Fibroblast of skin of left biceps (primary cell): ENCODE results near the gene HSBP1.

Source experiments
- DNase-seq, 2 experiments: peaks; one replicate each; pipeline ENCODE4 v3.0.0-alpha.2; 2013; ENCODE audit warnings: low read depth in 2 of 2

Gene HSBP1

DNA sequence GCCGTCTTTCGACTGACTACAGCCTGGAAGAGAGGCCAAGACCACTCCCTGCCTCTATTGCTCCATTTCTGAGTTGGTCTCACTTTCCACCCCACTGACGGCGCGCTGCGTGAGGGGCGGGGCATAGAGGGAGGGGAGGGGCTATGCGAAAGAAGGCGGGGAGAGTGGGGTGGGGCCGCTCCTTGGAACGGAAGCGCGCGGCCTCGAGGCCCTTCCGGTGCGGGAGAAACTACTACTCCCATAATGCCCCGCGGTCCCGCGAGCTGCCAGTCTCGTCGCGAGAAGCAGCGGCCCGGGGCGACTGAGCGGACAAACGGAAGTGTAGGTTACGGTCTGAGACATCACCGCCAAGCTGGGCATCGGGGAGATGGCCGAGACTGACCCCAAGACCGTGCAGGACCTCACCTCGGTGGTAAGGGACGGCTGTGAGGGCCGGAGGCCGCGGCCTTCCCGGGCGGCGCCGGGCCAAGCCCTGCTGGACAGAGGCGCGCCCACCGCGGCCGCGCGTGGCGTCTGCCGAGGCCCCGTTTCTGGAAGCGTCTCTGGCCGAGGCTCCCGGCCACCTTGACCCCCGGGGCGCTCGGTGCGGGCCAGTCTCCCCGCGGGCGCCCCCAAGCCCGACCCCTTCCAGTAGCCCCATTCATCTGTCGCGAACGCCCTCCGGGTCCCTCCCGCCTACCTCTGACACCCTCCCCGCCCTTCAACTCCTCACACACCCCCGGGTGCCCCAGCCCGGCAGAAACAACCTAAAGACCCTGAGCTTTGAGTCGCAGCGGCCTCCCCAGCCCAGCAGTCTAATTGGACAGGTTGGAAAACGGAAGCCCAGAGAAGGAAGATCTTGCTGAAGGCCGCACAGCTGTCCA is at the start of gene HSBP1:
HSBP1 (plus strand) TSS at position 269 of the 863 bp plus-strand sequence; CDS start at position 368, 99 bp downstream.
- DNase-seq, result peak; percentile 69 to 76

DNA sequence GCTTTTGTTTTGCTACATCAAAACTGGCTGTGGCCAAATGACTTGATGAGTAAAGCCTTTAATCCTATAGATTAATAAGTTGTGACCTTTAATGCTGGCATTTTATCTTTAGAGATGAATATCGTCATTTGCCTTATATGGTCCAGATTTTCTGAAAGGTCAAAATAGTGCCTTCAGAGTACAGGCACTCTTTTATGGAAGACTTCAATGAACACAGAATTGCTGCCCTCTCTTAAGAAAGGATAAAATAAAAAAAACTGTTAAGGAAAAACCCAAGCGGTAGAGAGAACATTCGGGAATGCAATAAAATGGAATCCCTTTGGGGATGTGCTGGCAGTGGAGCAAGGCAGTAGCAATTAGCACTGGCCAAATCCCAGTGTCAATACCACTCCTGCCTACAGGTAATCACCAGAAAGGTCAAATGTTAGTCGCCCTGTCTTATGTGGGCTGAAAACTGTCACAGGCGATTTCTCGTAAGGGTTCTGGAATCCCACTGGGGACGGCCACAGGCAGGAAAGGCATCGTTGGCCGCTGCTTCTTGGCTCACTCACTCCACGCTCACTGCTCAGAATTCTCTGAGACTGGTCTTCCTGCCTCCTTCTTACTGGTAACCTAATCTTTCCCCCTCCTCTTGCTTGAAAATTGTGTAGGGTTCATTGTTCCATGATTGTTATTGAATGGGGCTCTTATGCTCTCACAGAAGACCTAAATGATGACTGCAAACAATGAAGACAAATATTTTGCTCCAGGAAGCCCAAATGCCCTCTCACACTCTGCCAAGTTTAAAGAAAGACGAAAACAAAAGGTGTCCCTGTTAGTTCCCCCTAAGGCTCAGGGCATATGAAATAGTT is 45.4 kb upstream of the HSBP1 start:
- DNase-seq, result no peak

DNA sequence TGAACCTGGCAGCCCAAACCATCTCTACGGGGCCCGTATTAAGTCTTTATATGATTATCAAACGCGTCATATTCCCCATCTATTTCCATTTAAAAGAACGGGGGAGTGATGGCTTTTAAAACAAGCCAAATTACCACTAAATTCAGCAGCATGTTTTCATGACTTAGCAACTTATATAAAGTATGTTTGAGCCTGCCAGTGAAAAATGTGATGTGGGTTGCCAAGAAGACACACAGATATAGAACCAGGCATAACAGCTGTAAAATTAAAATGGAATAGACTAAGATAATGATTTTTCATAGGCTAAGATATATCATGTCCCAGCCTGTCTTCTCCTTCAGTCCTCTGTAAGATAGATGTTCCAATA is 44.8 kb upstream of the HSBP1 start:
- no peak for DNase-seq

DNA sequence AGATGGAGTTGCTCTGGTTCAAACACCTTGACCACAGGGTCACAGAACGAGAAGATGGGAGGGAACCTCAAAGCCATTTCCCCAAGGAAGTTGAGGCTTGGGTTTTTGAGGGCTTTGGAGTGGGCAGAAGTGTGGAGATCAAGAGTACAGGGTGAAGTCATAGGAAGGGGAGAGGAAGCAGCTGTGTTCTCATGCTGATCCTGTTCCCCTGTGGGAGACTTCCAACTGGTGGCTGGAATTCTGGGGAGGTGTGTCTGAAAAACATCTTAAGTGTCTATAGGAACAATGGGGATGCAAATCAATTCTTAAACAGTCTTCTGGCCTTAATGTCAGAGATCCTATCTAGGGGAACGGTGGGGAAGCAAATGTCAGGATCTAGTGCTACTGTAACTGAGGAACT is 38.8 kb upstream of the HSBP1 start:
- no peak for DNase-seq

DNA sequence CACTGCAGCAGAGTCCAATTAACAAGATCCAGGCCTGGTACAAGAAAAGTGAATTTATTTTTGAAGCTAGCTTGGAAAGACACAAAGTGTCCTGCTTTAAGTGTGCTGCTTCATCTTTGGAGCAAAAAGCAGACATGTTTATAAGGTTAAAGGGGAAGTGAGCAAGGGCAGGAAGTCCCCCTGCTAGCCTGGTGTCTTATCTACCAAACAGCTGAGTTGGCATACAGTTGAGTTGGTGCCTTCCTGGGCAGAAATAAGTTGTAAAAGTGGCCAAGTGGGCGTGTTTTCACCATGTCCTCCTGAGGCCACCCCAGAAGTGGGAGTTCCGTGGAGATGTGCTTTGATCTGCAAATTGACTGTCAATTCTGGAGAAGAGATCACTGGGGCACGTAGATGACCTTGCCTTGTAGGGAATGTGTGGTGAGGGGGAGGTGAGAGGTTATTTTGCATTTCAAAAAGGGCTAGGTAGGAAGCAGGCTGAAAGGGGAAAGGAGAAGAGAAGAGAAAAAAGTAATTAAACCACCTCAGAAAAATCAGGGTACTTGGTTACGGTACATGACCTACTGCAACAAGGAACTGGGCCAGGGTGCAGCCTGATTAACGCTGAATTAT is 38.3 kb upstream of the HSBP1 start:
- DNase-seq, result no peak

DNA sequence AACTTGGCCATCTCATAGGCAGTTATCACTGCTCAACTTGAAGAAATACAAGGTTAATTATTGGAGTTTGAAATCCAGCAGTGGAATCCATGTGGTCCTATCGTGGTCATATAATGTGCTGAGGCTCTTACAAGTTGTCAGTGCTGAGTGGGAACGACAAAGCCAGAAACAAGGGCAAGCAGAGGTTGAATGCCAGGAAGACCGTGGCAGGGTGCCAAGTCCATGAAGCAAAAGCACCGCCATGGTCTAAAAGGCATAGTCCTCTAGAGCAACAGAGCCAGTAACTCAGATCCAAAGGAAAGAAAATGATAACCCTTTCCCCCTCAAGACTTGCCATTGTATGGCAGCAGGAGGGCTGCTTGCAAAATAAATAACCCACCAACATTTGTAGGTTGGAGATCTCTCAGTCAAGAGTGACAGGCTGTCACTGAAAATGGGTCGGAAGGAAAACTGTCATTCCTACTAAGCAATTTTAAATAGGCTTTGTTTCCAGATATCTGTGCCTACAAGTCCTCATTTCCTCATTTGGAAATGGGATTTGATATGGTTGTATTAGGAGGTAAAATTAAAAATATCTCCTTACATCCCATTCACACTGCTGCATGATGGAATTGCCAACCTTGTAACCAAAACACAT is 36.4 kb upstream of the HSBP1 start:
- no peak for DNase-seq

DNA sequence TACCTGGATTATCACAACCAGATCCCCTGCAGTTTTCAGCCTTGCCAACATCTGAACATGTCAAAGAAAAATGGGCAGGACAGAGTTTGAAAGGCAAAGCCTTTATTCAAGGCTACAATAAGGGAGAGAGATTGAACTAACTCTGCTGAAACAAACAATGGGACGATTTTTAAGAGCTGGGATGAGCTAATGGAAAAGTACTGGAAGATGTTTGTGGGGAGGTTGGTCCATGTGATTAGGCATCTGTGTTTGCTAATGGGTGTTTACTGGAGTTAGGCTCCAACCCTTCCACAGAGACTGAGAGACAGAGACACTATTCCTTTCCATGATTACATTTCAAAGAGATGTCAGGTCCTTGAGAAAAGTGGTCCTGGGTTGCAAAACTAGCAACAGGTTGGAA is 35.0 kb upstream of the HSBP1 start:
- no peak for DNase-seq

DNA sequence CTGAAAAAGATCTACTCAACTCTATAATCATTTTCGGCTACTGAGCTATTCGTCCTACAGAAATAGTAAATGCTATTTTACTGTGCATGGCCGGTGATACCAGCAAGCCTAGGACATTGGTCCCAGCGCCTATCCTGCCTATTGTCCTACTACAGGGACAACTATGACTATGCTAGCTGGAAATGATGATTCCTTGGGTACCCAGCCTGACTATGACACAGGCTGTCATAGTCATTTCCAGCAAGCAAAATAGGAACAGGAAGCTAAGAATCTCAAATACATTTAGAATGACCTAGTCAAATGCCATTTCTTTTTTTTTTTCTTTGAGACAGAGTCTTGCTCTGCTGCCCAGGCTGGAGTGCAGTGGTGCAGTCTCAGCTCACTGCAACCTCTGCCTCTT is 33.7 kb upstream of the HSBP1 start:
- DNase-seq, result no peak

DNA sequence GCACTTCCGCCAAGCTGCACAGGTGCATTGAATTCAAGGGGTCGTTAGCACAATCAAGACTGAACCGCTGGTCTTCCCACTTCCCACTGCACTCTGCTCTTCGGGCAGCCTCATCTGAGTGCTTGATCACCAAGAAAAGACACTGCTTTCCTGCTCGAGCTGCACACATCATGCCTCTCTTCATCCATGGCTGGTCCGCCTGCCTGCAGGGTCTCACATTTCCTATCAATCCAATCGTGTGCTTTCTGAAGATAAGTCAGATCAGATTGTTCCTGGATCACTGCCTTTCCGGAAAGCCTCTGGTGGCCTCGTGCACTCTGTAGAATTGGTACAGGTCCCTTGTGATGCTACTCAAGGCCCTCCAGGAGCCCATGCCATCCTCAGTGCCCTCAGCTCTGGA is 30.8 kb upstream of the HSBP1 start:
- DNase-seq, result no peak

DNA sequence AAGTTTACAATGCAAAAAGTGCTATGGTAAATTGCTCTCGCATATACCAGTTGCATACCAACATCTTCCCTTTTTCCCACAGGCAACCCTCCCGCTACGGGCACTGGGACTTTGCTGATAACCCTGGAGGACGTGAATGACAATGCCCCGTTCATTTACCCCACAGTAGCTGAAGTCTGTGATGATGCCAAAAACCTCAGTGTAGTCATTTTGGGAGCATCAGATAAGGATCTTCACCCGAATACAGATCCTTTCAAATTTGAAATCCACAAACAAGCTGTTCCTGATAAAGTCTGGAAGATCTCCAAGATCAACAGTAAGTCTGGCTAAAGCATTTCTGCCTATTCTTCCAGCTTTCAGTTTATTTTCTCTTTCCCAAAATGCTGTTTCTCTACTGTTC is 27.9 kb upstream of the HSBP1 start:
- DNase-seq, result peak; percentile 17 to 22

DNA sequence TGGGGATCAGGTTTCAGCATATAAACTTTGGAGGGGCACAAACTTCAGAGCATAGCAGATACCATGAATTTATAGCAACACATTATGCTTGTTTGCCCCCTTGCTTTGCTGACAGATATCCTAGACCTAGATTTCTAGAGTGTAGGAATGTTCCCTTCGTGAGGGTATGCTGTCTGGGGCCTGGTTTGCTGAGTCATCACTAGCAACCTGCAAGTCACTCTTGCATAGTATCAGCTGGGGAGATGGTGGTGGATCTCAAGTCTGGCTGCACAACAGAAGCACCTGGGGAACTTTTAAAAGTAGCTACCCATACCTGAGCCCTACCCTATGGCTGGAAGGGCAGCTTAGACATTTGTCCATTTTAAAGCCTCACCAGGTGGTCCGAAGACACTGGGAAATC is 22.3 kb upstream of the HSBP1 start:
- no peak for DNase-seq

DNA sequence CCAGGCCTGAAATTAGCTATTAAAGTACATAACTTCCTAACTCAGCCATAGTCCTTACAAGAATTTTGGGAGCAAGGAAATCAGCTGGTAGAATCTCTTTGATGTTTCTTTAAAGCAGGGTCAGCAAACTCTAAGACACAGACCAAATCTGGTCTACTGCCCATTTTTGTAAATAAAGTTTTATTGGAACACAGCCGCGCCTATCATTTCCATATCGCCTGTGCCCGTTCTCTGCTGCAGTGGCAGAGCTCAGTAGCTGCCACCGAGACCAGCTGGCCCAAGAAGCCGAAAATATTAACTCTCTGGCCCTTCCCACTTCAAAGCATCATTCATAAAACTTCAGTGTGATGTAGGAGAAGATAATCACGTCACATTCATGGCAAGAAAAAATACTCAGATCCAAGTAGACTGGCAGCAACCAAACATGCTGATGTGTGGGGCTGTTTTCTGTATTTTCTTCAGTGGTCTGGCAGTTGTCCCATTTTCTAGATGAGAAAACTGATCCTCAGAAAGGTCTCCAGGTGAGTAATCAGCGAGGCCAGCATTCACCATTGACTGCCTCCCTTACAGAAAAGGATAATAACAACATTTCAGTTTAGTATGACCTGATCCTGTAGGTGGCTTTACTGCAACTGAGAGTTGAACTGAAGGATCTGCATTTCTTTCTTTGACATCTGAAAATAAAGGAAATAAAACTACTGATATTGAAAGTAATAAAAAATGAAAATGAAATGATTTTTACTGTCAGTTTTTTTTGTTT is 18.0 kb upstream of the HSBP1 start:
- DNase-seq, result no peak

DNA sequence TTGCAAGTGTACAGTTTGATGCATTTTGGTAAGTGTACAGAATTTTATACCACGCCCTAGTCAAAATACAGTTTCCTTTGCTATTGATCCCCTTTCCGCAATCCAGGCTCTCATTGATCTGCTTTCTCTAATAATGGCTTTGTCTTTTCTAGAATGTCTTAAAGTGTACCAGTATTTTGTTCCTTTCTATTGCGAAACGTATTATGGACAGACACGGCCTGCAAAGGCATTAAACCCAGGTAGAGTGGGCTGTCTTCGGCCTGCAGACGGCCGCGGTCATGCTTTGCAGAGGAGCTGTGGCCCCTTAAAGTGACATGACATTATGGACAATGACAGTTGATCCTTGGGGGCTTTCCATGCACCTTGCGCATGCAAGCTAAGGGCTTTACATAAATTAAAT is 15.9 kb upstream of the HSBP1 start:
- no peak for DNase-seq

DNA sequence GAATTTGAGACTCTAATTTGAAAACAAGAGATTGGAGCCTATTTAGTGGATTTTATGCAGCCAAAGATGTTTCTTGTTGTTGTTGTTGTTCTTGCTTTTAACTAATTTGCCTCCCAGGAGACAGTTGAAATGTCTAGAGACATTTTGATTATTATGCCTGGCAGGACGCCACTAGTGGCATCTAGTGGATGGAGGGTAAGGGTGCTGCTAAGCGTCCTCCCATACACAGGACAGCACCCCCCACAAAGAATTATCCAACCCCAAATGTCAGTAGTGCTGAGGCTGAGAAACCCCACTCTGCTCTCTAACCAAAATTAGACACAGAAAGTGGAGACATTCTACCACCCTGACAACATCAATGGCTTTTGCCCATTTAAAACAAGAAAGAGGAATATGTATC is 15.4 kb upstream of the HSBP1 start:
- DNase-seq, result no peak

DNA sequence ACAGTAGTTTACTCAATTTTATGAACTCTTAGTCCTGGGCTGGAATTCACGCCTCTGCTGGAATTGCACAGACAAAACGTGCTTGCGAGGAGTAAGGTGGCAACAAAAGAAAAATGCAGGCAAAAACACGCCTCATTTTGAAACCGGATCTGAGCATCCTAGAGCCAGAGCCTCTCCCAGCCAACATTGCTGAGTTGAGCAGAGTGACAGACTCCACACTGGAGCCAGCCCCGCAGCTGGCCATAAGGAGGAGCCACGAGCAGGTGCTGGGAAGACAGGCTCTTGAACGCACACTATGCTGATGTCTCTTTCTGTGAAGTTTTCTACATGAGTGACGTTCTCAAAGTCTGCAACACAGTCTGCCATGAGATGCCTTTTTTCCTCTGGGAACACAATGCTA is 14.6 kb upstream of the HSBP1 start:
- DNase-seq, result no peak

DNA sequence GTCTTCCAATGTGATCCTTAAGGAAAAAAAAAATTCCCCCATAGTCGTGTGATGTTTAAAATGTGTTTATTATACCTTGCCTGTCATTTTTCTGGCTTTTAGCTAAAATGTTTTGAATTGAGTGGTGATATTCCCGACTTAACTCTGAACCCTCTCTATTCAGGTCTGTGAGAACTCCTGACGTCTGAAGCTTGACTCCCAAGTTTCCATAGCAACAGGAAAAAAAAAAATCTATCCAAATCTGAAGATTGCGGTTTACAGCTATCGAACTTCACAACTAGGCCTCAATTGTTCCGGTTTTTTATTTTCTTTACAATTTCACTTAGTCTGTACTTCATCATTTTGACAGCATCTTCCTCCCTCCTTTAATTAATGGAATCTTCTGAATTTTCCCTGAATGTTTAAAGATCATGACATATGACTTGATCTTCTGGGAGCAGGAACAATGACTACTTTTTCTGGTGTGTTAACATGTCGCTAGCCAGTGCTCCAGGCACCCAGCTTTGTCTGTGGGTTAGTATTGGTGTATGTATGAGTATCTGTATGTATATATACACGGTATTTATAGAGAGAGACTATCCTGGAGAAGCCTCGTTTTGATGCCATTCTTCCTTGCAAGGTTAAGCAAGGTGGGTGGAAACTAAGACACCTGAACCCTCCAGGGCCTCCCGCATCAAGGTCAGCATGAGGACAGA is 12.8 kb upstream of the HSBP1 start:
- no peak for DNase-seq

DNA sequence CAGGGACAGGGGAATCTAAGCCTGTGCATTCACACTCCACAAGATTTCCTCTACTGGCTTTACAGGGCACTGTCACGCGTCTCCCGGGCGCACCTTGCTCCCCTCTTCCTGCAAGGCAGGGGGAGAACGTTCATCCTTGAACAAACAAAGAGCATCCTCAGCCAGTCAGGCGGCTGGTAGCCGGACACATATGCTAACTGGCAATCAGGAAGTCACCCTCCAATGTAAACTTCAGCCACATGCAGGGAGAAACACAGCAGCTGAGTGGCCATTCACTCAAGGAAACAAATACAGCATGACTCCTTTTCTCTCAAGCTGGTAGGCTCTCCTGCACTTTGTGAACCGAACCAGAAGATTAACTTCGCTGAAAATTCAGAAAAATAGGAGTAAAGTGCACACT is 10.8 kb upstream of the HSBP1 start:
- no peak for DNase-seq

DNA sequence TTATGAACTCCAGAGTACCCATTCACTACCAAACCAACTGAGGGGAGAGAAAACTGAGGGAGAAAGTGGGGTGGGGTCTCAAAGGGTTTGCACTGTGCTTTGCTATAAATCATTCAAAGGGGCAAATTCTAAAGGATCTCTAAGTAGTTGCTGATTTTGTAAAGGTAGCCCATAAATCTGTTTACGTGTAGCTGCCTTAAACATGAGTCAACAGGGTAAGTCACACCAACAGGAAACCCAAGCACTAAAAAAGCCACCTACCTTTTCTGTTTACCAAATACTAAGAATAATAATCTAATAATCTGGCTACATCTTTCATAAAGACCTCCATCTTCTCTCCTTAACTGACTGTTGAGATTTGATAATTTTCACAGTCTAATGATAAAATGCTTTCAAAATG is 8.4 kb upstream of the HSBP1 start:
- no peak for DNase-seq

DNA sequence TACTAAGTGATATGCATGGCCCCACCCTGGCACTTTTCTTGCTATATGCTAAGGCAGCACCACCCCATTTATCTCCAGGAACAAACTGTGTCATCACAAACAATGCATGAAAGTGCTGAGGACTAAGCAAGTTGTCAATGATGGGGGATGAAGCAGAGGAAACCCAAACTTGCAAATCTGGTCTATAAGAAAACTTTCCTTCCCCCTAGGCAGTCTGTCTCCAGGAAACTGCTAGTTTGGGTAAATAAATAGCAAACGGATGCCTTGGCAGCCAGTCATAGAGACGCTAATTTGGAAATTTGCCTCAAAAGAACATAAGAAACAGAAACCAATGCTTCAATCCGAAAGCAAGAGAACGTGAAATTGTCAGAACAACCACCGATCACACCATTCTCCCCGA is 5.6 kb upstream of the HSBP1 start:
- DNase-seq, result peak; percentile 54 to 65

DNA sequence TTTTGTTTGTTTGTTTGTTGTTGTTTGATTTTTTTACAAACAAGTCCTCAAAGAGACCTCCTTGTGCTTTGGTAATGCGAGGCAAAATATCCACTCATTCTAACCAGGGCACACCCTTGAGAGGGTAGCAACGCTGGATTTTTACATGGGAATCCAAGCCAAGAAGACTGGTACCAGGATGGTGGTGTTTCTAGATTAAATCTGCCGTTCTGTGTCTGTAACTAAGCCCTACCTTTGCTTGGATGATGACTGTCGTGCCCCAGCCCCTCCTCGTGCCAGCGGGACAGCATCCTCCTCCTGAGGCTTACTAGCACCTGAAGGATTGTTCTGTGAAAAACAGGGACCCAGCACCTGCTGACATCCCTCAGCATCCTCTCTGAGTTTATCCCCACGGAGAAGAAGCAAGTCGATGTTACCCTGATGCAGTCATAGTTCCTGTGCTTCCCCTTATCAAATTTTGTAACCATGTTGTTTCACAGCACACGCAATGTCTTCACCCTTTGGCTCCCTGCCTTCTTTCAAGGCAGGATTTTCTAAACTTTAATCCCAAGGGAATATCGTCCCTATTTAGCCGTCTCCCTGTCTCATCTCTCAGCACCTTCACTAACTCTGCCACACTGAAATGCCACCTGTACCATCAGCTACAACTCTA is 5.1 kb upstream of the HSBP1 start:
- DNase-seq, result no peak
